IPS-20b (cell line): ENCODE results near the gene CMTM7.
A peak's percentile ranks its signal among the peaks of the same experiment; 100 is the strongest.

ENCODE experiments used
- H3K27ac ChIP-seq: one replicate; pipeline ENCODE4 v1.5.1; 2013; ENCODE audit warnings: low read length
- H3K27me3 ChIP-seq: 2 replicates; pipeline ENCODE4 v1.6.1; 2013; ENCODE audit warnings: mild to moderate bottlenecking, low read length, inconsistent platforms; ENCODE audit not compliant: insufficient read depth
- H3K36me3 ChIP-seq: 2 replicates; pipeline ENCODE4 v1.6.1; 2013; ENCODE audit warnings: low read depth, mild to moderate bottlenecking, inconsistent platforms, low read length, moderate library complexity; ENCODE audit not compliant: insufficient read depth
- H3K4me1 ChIP-seq: 2 replicates; pipeline ENCODE4 v1.6.1; 2013; ENCODE audit warnings: mild to moderate bottlenecking, control low read depth, inconsistent platforms, low read length, moderate library complexity; ENCODE audit not compliant: insufficient read depth
- H3K4me3 ChIP-seq: 2 replicates; pipeline ENCODE4 v1.5.1; 2013; ENCODE audit warnings: mild to moderate bottlenecking, low read length, inconsistent platforms
- H3K9ac ChIP-seq: 2 replicates; pipeline ENCODE4 v1.6.1; 2013; ENCODE audit warnings: low read depth, mild to moderate bottlenecking, inconsistent platforms, low read length, moderate library complexity
- H3K9me3 ChIP-seq: 2 replicates; pipeline ENCODE4 v1.6.1; 2013; ENCODE audit warnings: mild to moderate bottlenecking, low read depth, low read length, inconsistent platforms; ENCODE audit not compliant: insufficient read depth

Gene CMTM7

DNA sequence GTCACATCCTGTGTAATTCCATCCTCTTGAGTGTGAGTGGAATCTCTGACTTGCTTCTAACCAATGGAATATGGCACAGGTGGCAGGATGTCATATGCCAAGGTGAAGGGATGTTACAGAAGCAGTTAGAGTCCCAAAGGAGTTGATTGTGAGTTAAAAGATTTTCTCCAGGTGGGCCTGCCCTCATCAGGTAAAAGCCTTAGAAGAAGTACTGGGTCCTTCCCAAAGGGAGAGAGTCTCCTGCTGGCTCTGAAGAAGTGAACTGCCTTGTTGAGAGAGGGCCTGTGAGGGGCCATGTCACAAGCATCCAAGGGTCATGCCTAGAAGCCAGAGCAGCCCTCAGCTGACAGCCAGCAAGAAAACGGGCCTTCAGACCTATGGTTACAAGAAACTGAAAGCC lies 13.1 kb downstream of the CMTM7 start:
- peaks cover 5% of the 10 kb centered on the region; the same call in 1 of the 2 replicates for H3K27me3 ChIP-seq
- no peak overlapping the region for H3K27ac ChIP-seq
- peaks cover 26% of the 10 kb centered on the region for H3K4me1 ChIP-seq
- no peaks in the 10 kb centered on the region for H3K9me3 ChIP-seq
- H3K36me3 ChIP-seq = no peaks in the 10 kb centered on the region
- no peak overlapping the region for H3K4me3 ChIP-seq
- H3K9ac ChIP-seq = no peak overlapping the region

GRCh38 chr3:32405155-32405554 lies 13.5 kb downstream of the CMTM7 start:
- Histone ChIP-seq H3K4me1 (peaks cover 31% of the 10 kb centered on the region), H3K36me3 (no peaks in the 10 kb centered on the region), H3K27ac (no peak overlapping the region), H3K9me3 (no peaks in the 10 kb centered on the region), H3K4me3 (no peak overlapping the region), H3K27me3 (peaks cover 5% of the 10 kb centered on the region; the same call in 1 of the 2 replicates), H3K9ac (no peak overlapping the region)

DNA sequence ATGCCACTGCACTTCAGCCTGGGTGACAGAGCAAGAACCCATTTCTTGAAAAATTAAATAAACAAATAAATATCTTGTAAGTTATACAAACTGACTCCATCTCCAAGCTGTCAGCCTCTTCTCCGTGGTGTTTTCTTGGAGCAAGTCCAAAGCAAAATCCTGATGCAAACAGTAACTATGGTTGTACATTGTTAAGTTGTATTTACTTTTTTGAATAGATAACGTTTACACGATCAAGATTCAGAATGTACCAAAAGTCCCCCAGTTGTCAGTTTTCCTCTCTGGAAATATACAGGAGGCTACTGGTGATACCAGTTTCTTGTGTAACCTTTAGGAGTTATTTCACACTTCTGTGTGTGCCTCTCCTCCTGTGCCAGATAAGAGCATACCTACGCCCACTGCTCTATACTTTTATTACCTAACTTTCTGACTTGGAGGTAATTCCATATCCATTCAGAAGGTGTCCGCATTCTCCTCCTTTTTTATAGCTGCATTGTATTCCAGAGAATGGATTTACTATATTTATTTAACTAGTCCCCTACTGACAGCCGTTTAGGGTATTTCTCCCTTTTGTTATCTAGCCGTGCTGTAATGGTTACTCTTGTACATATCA lies 14.2 kb downstream of the CMTM7 start:
- H3K9me3 ChIP-seq = no peaks in the 10 kb centered on the region
- no peak overlapping the region for H3K9ac ChIP-seq
- no peaks in the 10 kb centered on the region for H3K36me3 ChIP-seq
- H3K27me3 ChIP-seq = peaks cover 2% of the 10 kb centered on the region; the same call in 1 of the 2 replicates
- H3K27ac ChIP-seq = no peak overlapping the region
- H3K4me3 ChIP-seq = no peak overlapping the region
- peaks cover 35% of the 10 kb centered on the region for H3K4me1 ChIP-seq

DNA sequence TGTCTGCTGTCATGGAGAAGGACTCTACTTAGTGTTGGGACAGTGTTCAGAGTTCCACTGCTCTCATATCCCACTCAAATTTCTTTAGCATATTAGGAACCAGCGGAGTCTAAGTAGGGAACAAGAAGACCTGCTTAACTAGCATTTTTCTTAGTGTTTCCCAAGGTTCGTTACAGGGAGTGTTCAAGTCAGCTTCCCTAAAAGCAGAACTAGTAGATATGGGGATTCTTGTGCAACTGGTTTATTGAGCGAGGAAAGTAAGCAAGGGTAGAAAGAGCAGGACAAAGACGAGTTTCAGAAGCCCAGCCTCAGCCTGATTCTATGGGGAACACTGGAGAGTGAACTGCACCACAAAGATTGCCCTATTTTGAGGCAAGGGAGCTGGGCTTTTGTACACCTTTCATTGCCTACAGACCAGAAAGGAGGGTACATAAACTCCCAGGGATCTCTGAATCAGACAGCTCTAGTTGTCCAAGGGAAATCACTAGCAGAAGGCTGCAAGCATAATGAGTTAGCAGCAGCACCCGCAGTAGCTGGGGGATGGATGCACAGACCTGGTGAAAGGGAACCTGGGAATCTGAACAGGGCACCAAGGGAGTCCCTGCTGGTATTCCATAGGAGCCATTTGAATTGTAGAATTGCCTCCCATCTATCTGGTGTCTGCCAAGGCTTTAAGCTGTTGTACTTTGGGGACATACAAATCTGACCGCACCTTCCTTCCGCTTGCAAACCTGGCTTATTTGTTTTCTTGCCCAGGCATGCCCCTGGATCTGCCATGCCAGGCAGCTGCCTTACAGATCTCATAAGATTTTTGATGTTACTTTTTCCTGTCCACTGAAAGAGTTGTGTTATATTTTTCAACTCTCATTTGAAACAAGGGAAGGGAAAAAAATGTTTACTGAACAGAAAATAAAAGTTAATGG lies 15.1 kb downstream of the CMTM7 start:
- Histone ChIP-seq H3K9ac (no peak overlapping the region), H3K36me3 (no peaks in the 10 kb centered on the region), H3K4me3 (no peak overlapping the region), H3K9me3 (no peaks in the 10 kb centered on the region), H3K4me1 (peaks cover 36% of the 10 kb centered on the region), H3K27ac (peak overlapping the region; percentile 55), H3K27me3 (no peaks in the 10 kb centered on the region)

GRCh38 chr3:32410367-32411246 lies 19.0 kb downstream of the CMTM7 start:
- H3K27ac ChIP-seq = no peak overlapping the region
- H3K4me1 ChIP-seq = peaks cover 53% of the 10 kb centered on the region
- H3K36me3 ChIP-seq = no peaks in the 10 kb centered on the region
- no peak overlapping the region for H3K4me3 ChIP-seq
- no peaks in the 10 kb centered on the region for H3K27me3 ChIP-seq
- H3K9ac ChIP-seq = no peak overlapping the region
- no peaks in the 10 kb centered on the region for H3K9me3 ChIP-seq

DNA sequence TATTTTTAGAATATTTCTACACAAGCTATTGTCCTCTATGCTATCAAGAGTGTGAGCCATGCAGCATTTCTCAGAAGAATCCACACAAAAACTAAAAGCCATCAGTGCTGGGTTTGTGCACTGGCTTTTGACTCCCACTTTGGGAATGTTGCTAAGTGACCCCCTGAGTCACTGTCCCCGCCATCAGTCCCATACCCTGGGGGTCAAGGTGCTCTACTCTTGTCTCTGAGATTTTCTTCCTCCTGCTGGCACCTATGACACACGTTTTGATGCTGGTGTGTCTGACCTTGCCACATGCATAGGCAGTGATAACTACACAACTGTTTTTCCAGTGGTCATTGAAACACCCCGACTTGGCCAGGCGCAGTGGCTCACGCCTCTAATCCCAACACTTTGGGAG lies 19.8 kb downstream of the CMTM7 start:
- Histone ChIP-seq H3K9ac (no peak overlapping the region), H3K27ac (no peak overlapping the region), H3K36me3 (no peaks in the 10 kb centered on the region), H3K4me3 (no peak overlapping the region), H3K9me3 (no peaks in the 10 kb centered on the region), H3K4me1 (peaks cover 52% of the 10 kb centered on the region), H3K27me3 (no peaks in the 10 kb centered on the region)

DNA sequence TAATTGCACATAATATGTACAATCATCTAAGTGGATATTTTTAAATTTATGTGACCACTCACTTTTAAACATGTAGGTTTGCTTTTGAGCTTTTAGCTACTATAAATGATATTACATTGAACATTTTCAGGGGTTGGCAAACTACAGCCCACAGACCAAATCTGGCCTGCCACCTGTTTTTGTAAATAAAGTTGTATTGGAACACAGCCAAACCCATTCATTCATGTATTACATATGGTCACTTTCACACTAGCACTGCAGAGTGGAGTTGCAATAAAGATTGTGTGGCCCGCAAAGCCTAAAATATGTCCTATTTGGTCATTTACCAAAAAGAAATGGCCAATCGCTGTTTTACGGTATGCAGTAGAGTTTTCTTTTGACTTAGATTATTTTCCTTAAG lies 21.2 kb downstream of the CMTM7 start:
- H3K36me3 ChIP-seq = no peaks in the 10 kb centered on the region
- H3K4me1 ChIP-seq = peaks cover 42% of the 10 kb centered on the region
- H3K27ac ChIP-seq = no peak overlapping the region
- no peaks in the 10 kb centered on the region for H3K27me3 ChIP-seq
- no peak overlapping the region for H3K4me3 ChIP-seq
- no peak overlapping the region for H3K9ac ChIP-seq
- no peaks in the 10 kb centered on the region for H3K9me3 ChIP-seq

DNA sequence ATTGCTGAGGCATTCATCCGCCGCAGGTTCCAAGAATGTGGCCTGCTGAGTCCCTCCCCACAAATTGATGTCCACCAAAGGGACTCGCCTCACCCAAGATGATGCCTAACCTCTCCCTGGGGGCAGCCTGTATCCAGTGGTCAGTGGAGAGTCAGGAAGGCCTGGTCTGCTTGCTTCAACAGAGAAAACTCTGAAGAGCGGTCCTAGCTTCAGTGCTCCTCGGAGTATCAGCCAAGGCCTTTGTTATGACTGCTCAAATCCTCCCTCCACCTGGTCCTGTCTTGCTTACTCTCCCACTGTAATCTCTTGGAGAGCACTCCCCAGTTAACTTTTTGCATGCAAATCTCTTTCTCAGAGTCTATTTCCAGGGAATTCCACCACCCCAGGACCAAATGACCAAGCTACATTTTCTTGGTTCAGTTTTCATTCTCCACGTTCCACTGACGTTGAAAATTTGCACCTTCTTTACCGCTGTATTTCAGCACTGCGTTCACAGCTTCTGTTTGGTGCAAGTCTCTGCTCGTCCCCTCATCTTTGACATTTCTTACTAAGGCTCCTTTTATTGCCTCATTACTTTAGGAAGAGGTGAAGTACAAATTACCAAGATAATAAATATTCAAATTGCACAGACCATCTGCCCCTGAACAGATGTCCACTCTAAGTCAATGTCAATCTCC lies 22.3 kb downstream of the CMTM7 start:
- peaks cover 5% of the 10 kb centered on the region for H3K9me3 ChIP-seq
- H3K36me3 ChIP-seq = no peaks in the 10 kb centered on the region
- H3K27me3 ChIP-seq = no peaks in the 10 kb centered on the region
- H3K4me1 ChIP-seq = peaks cover 42% of the 10 kb centered on the region
- peak overlapping the region; percentile 10; the same call in 1 of the 2 replicates for H3K4me3 ChIP-seq
- H3K27ac ChIP-seq = peak overlapping the region; percentile 25
- H3K9ac ChIP-seq = peak overlapping the region; percentile 34; the same call in 1 of the 2 replicates

- Histone ChIP-seq H3K27me3 (no peaks in the 10 kb centered on the region), H3K27ac (no peak overlapping the region), H3K4me3 (peak overlapping the region; percentile 10; the same call in 1 of the 2 replicates), H3K9ac (no peak overlapping the region), H3K4me1 (peaks cover 36% of the 10 kb centered on the region), H3K9me3 (peaks cover 11% of the 10 kb centered on the region), H3K36me3 (no peaks in the 10 kb centered on the region)
Measured at GRCh38 chr3:32414522-32415202, 23.0 kb downstream of the CMTM7 start.

DNA sequence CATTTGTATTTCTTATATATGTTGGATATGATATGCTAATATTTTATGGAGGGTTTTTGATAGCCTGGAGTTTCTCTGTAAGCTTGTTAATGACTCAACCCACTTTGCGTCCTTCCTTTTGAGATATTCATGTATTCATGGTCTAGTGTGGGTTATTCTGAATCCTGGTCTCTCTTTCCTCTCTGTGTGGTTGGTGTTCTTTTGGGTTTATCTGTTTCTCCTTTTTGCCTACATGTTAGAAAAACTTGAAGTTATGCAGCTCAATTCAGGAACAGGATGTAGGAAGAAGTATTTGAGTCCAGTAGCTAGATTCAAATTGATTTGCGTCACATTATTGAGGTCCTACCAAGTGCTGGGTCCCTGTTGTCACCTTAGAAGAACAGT lies 28.1 kb downstream of the CMTM7 start:
- Histone ChIP-seq H3K4me3 (no peak overlapping the region), H3K36me3 (no peaks in the 10 kb centered on the region), H3K9ac (peak overlapping the region; percentile 62; the same call in 1 of the 2 replicates), H3K9me3 (peaks cover 11% of the 10 kb centered on the region), H3K4me1 (peaks cover 12% of the 10 kb centered on the region), H3K27ac (peak overlapping the region; percentile 67), H3K27me3 (no peaks in the 10 kb centered on the region)
